ENCODE measurements around the gene CMTM8.
A peak's percentile ranks its signal among the peaks of the same experiment; 100 is the strongest.
"Not testable (repeated sequence)": the region's sequence is repeated elsewhere in the genome, so short reads cannot be mapped to it uniquely, and the experiment has no call there.

Gene CMTM8, protein sequence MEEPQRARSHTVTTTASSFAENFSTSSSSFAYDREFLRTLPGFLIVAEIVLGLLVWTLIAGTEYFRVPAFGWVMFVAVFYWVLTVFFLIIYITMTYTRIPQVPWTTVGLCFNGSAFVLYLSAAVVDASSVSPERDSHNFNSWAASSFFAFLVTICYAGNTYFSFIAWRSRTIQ

DNA sequence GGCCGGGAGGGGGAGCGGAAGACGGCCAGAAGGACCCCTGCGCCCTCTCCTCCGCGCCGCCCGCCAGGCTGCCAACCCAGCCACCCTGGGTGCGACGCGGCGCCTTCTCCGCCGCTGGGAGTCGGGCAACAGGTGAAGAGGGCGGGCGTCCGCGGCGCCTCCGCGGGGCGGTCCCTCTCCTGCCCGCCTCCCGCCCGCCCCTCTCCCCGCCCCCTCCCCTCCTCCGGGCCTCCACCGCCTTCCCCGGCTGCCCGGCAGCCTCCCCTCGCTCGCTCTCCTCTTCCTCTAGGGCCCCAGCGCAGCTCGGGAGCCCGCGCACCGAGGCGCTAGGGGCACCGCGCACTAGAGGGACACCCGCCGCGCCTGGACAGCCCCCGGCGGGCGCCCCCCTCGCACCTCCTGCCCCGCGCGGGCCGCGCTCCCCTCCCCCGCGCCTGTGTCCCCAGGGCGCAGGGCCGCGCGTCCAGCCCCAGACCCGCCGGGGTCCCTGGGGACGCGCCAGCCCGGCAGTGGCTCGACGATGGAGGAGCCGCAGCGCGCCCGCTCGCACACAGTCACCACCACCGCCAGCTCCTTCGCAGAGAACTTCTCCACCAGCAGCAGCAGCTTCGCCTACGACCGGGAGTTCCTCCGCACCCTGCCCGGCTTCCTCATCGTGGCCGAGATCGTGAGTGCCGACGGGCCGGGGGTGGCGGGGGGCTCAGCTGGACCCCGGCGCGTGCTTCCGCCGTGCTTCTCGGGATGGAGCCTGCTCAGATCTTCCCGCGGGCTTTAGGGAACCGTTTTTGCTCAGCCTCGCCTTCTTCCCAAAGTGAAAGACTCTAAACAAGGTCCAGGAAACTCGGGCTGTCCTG is at the start of gene CMTM8:
CMTM8 (plus strand) TSS at position 228 of the 854 bp plus-strand sequence; CDS start at position 521, 293 bp downstream.
- peak; percentile 63 for DNase-seq

DNA sequence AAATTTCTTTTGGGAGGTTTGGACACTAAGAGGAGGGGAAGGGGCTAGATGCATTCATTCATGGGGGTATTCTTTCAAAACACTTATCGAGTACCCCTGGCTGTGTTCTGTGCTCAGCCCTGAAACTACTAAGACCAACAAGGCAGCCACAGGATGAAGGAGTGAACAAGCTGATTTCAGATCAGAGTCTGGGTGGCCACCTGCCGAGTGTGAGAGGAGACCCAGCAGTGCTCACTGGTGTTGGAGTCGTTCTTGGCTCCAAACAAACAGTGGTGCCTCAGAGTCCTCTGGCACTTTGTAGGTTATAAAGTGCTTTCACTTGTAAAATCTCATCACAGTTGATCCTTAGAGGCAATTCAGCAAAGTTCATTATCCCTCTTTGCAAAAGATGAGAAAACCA is 48.8 kb upstream of the CMTM8 start:
- DNase-seq: no peak

DNA sequence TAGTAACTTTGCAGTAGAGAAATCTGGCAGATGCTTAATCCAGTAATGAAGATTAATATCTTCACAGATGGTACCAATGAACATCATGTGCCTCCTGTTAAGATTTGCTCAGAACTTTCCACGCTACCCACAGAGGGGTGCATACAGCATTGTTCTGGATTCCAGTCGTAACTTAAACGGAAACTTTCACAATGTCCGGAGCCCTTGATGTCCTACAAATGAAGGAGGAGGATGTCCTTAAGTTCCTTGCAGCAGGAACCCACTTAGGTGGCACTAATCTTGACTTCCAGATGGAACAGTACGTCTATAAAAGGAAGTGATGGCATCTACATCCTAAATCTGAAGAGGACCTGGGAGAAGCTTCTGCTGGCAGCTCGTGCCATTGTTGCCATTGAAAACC is 47.9 kb upstream of the CMTM8 start:
- DNase-seq: not testable (repeated sequence)

DNA sequence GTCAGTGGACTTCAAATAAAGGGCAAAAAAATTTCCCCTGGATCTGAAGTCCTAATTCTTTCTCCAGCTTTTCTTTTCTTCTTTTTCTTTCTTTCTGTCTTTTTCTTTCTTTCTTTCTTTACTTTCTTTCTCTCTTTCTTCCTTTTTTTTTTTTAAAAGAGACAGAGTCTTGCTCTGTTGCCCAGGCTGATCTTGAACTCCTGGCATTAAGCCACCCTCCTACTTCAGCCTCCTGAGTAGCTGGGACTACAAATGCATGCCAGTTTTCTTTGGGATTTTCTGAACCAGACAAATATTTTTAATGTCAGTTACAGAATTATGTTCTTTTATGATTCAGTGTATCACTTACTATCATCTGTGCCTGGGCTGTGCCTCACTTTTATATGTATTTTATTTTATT is 45.4 kb upstream of the CMTM8 start:
- no peak for DNase-seq

DNA sequence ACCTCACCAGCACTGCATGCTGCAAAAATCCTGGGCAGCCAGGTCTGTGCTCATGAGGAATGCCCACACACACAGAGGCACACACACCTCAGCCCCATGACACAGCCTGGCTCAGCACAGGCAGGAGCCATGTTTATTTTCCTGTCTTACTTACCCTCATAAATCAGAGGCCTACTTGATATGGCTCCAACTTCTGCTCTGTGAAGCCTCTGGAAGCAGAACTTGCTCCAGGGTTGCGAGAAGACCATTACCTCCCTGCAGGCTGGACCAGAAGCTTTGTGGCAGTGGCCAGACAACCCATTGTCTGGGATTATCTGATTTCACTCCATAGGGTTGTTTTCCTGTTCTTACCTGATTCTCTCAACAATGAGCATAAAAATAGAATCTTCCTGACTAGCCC is 43.8 kb upstream of the CMTM8 start:
- no peak for DNase-seq

DNA sequence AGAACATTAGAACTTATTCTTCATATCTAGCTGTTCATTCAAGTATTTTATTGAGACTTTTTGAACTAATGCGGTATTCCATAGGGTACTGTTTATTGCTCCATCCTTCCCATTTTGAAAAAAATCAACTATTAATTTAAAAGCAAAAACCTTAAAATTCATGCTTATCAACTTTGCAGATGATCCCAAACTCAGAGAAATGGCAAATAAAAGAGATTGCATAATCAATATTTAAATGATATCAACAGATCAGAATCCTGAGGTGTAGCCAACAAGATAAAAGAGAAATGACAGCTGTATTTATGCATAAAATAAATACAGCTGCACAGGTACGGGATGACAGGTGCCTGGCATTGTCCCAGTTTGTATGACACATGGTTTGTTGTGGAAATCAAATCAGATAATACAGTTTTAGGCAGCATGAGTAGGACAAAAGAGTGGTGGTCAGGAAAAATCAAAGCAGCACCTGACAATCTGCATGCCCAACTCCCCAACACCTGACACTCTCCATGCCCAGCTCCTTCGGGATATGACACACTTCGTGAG is 42.4 kb upstream of the CMTM8 start:
- DNase-seq: no peak

DNA sequence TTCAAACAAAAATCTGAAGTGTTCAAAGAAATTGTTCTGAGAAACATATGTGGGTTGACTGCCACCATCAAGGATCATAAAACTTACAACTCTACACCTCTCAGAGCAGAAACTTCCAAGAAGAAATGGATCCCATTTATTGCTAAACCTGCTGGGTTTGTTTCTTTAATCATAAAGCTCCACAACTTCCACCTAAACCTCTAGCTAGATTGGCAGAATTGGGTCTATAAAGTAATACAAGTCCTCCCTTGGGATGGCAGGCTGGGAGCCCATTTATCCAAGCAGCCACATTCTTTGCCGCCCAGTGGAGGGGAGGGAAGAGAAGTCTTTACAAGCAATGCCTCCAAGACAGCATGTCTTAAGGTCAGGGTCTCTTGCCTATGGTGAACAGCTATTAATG is 40.5 kb upstream of the CMTM8 start:
- DNase-seq: no peak

DNA sequence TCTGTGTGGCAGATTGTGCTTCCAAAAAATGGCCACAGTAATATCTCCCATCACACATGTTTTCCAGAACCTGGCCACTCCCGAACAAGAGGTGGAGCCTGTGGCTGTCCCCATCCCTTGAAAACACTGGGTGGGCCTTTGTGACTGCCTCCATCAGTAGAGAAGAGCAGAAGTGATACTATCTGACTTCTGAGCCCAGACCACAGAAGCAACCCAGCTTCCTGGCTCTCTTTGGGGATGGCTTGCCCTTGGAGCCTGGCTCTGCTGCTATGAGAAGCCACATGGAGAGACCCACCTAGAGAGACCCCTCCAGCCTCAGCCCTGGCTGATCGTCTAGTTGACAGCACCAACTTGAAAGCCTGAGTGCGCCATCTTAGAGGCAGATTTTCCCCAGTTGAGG is 39.8 kb upstream of the CMTM8 start:
- no peak for DNase-seq

DNA sequence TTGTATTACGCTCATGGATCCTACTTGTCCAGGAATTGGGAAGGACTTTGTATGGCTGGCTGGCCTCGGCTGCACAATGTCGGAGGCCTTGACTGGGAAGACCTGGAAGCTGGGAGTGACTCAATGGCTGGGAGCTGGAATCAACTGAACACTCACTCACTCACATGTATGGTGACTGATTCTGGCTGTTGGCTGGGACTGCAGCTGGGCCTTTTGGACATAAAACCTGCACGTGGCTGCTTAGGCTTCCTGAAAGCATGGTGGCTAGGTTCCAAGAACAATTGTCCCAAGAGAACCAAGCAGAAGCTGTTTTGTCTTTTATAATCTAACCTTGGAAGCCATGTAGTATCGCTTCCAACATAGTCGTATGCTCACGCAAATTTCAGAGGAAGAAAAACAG is 38.0 kb upstream of the CMTM8 start:
- no peak for DNase-seq

DNA sequence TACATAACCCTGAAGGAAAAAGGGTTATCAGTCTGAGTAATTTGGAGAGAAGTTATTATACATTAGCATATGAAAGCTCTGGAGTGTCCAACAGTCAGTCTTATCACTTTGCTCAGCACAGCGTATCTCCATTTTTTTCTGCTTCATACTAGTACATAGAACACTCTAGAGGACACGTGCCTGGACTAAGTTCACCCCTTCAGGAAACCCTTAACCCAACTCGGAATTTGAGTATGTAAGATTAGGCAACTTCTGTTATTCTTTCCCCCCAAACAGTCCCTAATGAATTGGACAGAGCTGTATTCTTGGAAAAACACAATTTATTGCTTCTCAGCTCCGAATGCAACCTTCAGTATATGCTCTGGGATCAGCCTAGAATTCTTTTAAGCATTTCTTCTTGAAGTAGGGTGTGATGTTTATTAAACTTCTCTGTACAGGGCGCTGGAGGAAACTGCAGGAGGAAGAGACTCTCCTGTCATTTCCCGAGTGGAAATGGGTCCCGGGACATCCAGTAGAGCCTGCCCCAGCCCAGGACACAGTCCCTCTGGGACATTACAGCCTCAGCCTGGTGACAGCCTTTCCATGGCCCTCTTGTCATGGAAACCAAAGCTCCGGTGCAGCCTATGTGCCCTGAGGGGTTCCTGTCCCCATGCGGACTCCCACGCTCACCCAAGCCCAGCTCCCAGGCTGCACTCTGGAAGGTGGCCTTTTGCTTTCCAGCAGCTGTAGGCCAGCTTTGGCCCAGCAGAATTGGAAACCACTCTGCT is 37.3 kb upstream of the CMTM8 start:
- DNase-seq: no peak

DNA sequence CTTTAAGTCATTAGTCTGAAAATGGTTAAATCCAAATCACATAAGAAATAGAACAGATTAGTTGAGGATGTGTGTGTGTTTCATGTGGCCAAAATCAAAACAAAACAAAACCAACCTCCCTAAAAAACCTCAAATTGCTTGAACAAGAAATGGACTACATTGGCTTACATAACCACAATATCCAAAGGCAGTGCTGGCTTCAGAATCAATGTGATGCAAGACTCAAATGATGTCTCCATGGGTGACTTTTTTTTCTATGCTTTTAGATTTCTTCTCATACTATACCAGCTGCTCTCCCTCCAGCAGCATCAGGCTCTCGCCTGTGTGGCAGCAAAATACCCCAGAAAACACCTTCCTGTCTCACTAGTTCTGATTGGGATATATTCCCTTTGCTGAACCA is 36.0 kb upstream of the CMTM8 start:
- DNase-seq: no peak

DNA sequence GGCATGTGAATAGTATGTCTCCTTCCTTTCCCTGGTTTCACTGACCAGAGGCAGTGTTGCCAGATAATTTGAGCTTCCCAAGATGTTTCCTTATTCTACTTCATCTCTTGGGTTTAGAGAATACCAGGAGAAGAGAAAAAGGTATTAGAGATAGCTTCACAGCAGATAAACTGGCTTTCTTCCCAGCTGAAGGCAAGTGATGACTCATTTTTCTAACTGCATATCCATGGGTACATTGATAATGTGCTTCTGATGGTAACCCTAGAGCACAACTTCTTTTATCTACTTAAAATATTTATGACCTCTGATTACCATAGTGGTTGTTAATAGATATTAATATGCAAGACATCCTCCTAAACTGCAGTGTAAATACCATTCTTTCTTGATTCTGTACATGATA is 34.6 kb upstream of the CMTM8 start:
- DNase-seq: no peak

DNA sequence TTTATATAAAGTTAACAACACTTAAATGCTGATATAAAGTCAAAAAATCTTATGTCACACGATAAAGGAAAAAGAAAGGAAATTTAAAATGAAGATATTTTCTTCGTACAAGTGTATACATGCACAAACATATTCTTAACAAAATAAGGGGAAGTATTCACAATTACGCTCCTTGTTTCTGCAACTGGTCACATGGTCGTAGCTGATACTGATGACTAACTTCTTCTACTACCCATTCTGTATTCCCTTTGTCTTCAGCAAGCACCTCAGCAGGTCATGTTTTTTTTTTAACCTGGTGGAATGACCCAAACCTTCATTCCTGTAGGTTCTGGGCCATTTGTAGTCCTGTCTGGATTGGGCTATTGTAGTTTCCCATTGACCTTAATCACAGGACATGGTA is 30.0 kb upstream of the CMTM8 start:
- DNase-seq: no peak

DNA sequence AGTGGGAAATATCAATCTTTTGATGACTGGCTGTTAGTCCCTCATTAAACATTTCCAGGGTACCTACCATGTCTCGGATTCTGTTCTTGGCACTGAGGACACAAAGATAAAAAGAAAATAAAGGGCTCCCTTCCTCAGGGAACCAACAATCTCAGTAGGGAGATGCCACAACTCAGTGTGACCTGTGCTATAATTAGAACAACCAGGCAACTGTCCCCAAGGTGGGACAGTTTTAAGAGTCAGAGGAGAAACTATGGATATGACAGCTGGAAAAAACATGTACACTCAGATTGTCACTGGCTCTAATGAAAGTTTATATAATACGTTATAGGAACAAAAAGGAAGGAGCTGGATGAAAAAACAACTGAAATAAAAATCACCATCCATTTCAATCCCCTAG is 23.3 kb upstream of the CMTM8 start:
- DNase-seq: no peak

DNA sequence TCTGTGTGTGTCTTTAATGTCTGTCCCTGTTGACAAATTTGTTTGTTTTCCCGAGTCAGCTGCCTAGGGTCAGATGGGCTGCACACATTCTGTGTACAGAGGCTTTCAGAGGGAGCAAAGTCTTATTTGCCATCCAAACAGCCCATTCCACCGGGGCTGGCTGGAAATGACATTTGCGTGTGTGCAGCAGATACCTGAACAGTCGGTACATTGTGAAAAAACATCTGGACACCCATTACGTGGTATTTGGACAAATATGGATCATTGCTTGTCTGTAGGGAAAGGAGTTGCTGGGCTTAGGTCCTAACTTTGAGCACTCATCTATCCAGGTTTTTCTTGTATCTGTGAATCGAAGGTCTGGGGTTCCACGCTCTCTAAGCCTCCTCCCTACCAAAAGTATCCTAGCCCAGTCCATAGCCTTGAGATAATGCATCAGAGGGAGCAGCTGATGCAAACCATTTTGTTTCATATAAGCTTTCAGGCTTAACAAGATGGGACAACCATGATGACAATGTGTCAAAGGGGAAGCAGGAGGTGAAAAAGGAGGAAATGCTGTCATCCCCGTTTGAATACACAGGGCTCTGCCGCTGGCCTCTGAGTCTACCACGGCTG is 22.2 kb upstream of the CMTM8 start:
- no peak for DNase-seq

DNA sequence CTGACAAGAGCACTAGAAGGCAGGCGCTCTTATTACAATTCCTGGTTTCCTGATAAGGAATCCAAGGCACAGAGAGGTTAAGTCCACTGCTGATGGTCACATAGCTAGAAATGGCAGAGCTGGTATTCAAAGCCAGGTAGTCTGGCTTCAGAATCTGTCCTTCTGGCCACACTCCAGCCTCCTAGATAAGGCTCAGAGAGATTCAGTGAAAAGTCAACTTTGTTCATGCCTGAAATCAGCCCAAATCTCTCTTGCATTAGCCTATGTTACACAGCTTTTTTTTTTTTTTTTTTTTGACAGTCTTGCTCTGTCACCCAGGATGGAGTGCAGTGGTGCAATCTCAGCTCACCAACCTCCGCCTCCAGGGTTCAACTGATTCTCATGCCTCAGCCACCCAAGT is 21.1 kb upstream of the CMTM8 start:
- DNase-seq: no peak

DNA sequence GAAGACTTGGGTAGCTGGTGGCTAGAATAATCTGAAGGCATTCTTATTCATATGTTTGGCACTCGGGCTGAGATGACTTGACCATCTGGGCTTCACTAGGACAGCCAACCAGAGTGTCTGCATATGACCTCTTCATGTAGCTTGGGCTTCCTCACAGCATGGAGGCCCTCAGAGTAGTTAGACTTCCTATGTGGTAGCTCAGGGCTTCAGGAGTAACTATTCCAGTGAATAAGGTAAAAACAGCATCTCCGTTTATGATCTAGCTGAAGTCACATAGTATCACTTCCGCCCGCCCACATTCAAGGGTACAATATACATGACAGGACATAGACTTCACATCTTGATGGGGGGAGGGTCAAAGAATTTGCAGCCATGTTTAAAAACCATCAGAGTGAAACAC is 18.9 kb upstream of the CMTM8 start:
- DNase-seq: no peak

DNA sequence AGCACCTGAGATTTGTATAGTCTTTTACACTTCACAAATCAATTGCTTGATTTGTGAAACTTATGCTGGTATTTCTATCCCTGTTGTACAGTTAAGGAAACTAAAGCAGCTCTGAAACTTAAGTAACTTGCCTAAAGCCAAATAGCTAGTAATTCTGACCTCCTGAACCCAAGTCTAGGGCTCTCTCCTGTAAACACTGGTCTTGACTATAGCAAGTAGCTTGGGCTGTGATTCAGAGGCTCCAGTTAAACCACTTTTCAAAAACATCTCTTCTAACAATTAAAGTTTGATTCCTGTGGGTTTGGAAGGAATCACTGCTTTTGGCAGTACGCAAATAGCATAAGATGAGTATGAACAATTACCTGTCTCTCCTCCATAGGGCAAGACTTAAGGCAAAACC is 18.5 kb upstream of the CMTM8 start:
- DNase-seq: no peak

DNA sequence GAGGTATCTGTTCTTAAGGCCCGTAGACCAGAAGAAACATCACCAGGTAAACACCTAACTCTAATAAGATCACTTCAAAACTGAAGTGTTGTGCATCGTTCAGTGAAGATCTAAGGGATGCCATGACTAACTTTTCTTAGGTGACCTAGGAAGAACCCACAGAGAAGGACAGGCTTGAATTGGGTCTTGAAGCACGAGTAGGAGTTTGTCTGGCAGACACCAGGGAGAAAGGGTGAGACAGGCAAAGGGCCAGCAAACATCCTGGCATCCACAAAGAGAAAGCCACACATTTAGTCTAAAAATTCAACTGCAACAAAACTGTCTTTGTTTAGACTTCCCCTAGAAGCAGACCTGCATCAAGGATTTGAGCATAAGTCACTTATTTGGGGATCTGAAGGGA is 15.5 kb upstream of the CMTM8 start:
- DNase-seq: no peak

DNA sequence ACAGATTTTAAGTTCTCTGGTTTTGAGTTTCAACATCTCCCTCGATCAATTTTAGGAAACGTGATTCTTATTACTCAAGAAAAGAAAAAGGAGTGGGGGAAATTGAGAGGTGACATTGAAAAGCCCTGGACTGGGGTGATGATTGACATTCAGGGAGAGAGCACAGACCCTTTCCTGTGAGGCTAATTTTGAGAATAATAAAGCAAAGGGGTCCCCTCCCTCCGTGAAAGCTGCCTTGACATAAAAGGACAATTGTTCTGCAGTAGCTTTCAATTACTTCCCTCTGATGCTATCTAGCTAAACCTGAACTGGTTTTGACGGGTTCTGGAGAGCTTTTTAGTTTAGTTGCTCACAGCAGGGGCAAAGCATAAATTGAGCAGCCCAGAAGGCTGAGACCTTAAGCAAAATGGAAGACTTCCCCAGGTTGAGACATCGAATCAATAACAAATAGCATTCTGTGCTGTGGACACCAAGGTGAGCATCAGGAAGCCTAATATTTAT is 14.4 kb upstream of the CMTM8 start:
- DNase-seq: peak; percentile 2

DNA sequence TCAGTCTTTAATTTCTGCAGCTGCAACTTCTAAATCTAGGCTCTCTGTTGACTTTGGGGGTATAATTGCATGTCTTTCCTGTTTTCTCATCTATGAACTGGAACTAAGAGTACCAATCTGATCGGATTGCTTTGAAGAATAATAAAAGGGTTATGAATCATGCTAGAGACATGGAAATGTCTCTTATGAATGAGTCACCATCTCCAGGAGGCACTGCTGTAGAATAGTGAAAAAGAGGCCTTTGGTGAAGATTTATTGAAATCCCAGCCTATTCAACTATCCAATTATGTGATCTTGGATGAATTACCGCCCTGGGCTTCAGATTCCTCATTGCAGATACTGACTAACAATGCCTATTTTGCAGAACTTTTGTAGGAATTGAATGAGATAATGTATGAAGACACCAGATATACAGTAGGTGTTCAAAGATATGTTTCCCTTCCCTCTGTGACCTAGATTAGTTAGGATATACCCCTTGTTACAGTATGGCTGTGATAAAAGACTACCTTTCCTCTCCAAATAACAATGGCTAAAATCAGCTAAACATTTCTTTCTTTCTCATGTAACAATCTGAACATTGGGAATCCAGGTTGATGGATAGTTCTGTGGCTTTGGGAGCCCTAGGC is 11.5 kb upstream of the CMTM8 start:
- no peak for DNase-seq

DNA sequence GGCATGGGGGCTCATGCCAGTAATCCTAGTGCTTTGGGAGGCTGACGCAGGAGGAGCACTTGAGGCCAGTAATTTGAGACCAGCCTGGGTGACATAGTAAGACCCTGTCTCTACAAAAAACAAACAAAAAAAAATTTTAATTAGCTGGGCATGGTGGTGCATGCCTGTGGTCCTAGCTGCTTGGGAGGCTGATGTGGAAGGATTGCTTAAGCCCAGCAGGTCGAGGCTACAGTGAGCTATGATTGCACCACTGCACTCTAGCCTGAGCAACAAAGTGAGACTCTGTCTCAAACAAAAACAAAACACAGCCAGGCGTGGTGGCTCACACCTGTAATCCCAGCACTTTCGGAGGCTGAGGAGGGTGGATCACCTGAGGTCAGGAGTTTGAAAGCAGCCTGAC is 9.7 kb upstream of the CMTM8 start:
- DNase-seq: not testable (repeated sequence)

DNA sequence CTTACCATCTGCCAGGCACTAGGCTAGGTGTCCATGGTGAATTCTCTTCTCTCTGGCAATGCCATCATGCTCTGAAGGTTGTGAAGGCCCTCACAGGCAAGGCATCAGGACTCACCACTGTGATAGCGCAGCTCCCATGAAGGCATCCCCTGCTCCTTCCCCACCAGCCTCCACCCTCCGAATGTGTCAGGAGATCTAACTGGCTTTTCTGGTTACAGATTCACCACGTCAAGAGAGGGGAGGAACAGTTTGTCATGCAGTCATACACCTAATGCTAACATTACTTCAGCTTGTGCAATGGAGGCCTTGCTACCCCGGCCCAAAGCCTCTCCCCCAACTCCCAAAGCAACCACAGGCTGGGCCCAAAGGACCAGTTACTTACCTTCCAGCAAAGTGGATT is 8.9 kb upstream of the CMTM8 start:
- no peak for DNase-seq
